ENCODE data around the gene KRTAP10-12.
"Not testable (repeated sequence)": the region's sequence is repeated elsewhere in the genome, so short reads cannot be mapped to it uniquely, and the experiment has no call there.

The KRTAP10-12 gene, protein sequence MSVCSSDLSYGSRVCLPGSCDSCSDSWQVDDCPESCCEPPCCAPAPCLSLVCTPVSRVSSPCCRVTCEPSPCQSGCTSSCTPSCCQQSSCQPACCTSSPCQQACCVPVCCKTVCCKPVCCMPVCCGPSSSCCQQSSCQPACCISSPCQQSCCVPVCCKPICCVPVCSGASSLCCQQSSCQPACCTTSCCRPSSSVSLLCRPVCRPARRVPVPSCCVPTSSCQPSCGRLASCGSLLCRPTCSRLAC

DNA sequence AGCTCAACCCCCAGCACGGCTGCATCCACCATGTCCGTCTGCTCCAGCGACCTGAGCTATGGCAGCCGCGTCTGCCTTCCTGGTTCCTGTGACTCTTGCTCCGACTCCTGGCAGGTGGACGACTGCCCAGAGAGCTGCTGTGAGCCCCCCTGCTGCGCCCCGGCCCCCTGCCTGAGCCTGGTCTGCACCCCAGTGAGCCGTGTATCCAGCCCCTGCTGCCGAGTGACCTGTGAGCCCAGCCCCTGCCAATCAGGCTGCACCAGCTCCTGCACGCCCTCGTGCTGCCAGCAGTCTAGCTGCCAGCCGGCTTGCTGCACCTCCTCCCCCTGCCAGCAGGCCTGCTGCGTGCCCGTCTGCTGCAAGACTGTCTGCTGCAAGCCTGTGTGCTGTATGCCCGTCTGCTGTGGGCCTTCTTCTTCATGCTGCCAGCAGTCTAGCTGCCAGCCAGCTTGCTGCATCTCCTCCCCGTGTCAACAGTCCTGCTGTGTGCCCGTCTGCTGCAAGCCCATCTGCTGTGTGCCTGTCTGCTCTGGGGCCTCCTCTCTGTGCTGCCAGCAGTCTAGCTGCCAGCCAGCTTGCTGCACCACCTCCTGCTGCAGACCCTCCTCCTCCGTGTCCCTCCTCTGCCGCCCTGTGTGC is at the start of gene KRTAP10-12:
Gene KRTAP10-12, plus strand, starts transcription at position 1 of the 639 bp plus-strand sequence. Its CDS starts 30 bp downstream, at position 31.
- DNase-seq (ENCODE audit: low spot score); FAIRE-seq: not testable (repeated sequence)

DNA sequence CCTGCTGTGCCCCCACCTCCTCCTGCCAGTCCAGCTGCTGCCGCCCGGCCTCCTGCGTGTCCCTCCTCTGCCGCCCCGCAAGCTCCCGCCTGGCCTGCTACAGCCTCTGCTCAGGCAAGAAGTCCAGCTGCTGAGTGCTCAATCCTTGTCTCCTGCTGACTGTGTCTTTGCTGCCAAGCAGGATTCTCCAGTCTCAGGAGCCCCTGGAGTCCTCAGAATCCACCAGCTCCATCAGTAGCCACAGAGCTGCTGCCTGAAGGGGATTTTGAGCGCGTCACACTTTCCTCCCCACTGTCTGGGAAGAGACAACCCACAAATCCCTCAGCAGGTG is 49.8 kb upstream of the KRTAP10-12 start:
- DNase-seq (ENCODE audit: low spot score): no peak
- FAIRE-seq: no peak

DNA sequence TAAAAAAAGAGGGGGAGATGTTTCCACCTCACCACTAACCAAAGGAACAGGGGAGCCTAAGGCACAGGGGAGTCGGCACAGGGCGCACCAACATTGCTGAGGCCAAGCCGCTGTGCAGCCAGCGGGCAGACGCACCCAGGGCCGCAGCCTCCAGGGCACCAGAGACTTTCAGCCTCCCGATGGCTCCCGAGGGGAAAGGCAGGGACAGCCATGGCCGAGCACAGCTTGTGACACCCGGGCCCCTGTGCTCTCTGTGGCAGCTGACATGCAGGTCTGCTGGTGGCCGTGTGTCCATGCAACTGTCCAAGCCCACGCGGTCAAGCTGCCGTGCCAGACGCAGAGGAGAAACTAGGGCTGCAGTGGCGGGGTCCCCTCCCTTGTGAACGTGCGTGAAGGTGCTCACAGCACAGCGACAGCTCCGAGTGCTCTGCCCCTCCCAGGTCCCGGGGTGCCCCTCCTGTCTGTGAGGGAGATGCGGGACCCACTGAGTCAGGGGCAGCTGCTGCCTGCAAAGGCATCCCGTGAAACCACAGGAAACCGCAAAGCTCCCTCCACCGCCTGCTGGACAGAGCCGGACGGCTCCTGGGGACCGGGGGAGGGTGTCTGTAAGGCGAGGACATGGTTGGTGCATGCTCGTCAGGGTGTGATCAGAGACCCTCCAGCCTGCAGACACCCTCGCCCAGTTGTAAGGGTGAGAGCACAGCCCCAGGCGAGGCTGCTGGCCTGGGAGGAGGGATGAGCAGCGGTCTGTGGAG is 48.2 kb upstream of the KRTAP10-12 start:
- FAIRE-seq (no peak), DNase-seq (ENCODE audit: low spot score) (no peak)

GRCh38 chr21:44649521-44650100 is 47.4 kb upstream of the KRTAP10-12 start:
- DNase-seq (ENCODE audit: low spot score): no peak
- no peak for FAIRE-seq

DNA sequence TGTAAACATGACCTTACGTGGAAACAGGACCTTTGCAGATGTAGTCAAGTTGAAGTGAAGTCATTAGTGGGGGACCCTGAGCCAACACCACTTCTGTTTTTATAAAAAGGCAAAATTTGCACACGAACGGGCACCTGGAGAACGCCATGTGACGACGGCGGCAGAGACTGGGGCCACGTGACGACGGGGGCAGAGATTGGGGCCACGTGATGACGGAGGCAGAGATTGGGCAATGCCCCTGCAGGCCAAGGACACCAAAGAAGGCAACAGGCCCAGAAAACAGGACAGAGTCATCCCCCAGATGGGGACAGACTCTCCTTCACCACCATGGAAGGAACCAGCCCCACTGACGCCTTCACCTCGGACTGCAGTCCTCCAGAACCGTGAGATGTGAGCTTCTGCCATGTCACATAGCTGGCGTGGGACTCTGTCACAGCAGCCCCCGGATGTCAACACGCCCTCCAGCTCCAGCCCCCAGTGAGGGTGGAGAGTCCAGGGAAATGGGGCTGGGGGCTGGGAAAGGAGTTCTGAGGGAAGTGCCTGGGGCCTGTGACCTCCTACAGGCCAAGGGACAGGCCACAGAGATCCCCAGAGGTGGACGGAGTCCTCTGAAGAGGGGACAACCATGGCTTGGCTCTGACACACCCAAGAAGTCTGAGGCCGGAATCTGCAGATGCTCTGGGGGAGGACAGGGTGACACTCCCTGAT is 46.6 kb upstream of the KRTAP10-12 start:
- FAIRE-seq: no peak
- no peak for DNase-seq (ENCODE audit: low spot score)

- DNase-seq (ENCODE audit: low spot score) (no peak), FAIRE-seq (no peak)
These were observed 45.8 kb upstream of the KRTAP10-12 start for GRCh38 chr21:44650973-44651675.

DNA sequence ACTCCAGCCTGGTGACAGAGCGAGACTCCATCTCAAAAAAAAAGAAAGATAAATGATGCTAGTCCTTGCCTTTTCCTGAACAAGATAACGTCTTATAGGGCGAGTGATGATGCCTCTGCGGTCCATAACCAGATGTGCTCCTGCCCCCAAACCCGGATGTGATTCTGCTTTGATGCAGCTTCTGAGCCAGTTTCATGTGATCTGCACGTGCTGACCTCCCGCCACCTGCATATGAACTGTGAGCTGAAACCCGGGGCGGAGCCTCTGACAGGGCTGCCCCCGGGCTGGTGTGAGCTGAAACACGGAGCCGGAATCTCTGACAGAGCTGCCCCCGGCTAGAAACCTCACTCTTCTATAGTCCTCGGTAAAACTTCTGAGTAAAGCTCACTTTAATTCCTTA is 43.8 kb upstream of the KRTAP10-12 start:
- DNase-seq (ENCODE audit: low spot score): no peak
- no peak for FAIRE-seq

DNA sequence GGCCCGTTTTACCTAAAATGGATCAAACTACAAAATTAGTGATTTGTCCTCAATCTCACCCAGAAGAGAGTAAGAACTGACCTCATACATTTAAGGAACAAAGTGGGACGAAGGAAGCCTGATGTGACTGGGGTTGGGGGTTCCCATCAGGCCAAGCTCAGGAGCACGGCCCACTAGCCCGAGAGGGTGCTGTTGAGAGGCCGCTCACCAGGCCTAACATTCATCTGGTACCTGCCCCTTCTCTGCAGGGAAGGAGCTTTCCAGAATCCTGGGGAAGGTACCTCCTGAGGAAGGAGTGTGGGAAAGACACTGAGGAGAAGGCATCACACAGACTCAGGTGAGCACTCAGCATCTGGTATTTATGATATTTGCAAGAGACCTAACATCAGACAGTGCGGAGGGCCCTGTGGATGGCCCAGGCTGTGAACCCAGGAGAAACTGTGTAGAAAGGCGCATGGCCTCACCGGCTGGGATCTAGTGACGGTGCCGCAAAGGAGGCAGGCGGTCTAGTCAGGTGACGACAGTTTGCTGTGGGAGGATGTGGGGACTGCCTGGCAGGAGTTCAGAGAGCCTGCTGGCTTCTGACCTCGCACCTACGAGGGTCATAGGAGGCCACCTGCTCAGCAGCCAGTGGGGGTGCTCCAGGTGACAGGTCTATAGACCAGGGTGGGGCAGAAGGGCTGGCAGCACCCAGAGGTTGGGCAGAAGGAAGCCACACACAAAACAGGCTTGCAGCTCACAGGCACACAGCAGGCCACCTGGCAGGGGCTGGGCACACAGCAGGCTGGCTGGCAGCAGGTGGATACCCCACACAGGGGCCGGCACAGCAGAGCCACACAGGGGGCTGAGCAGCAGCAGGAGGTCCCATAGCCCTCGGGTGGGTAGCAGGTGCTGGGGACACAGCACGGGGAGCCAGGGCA is 43.1 kb upstream of the KRTAP10-12 start:
- no peak for DNase-seq (ENCODE audit: low spot score)
- FAIRE-seq: no peak

DNA sequence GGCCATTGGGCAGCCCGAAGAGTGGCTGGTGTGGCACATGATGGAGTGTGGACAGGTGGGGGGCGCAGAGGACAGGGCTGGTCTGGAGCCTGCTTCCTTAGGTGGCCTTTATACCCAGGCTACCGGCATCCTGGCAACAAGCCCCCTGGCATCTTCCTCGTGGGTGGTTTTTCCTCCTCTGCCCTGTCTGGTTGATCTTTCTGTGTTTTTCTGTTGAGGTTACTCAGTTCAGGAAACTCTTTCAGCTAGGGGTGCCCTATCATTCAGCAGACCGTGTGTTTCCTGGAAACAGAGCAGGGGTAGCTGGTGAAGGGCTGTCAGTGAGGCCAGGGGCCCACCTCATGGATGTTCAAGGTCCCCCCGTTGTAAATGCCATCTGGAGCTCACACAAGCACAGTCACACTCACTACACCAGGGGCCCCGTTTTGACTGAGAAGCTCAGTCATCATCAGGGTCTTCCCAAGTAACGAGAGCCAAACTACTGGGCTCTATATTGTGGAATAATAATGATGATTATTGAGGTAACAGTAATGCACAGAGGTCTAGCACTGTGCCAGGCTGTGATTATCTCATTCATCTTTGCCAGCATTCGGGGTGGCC is 42.3 kb upstream of the KRTAP10-12 start, which contains the start of gene KRTAP12-4:
Gene KRTAP12-4, minus strand, starts transcription at position 84 of the 600 bp plus-strand sequence. Its CDS starts 45 bp downstream, at position 39.
- FAIRE-seq: no peak
- DNase-seq (ENCODE audit: low spot score): no peak

DNA sequence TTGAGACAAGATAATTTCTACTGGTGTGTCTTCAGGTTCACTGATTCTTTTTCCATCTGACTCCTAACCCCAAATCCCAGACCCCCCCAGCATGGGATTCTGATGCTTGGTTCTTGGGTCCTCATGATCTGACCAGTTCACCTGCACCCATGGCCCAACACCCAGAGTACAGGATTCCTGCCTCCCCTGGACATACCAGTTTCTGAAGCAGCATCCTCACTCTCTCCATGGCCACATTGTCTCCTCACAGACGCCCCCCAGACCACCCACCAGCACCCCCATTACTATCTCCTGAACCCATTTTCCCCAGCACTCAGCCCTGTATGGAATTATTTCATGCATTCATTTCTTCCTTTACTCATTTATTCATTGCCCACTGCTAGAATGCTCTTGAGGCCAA is 40.1 kb upstream of the KRTAP10-12 start:
- no peak for DNase-seq (ENCODE audit: low spot score)
- FAIRE-seq: no peak

DNA sequence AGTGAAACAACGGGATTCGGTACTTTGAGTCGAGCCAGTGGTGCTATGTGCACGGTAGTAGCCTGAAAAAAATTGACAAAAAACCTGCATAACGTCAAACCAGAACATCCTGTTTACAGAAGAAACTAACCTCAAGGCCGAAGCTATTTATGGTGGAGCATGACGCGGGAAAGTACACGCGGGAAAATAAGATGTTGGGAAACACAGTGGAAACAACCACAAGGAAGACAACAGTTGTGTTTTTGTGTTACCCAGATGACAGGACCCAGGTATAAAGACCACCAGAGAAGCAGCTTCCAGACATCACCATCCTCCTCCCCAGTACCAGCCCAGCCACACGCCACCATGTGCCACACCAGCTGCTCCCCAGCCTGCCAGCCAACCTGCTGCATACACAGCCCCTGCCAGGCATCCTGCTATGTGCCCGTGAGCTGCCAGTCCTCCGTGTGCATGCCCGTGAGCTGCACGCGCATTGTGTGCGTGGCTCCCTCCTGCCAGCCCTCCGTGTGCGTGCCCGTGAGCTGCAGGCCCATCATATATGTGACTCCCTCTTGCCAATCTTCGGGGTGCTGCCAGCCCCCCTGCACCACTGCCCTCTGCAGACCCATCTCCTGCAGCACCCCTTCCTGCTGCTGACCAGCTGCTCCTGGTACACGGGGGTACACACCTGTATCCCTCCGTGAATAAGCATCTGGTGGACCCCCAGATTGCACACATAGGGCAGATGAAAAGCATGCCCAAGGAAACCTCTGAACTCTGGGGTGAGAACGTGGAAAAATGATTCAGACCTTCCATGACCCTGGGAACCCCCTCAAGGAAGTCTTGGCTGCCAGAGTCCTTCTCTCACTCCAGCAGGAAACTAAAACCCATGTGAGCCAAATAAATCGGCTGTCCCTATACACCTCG is 39.1 kb upstream of the KRTAP10-12 start, which contains the start of gene KRTAP12-3:
Gene KRTAP12-3, plus strand, starts transcription at position 298 of the 906 bp plus-strand sequence. Its CDS starts 48 bp downstream, at position 346.
- FAIRE-seq (no peak), DNase-seq (ENCODE audit: low spot score) (no peak)

GRCh38 chr21:44658541-44658910 is 38.4 kb upstream of the KRTAP10-12 start:
- FAIRE-seq (no peak), DNase-seq (ENCODE audit: low spot score) (no peak)

DNA sequence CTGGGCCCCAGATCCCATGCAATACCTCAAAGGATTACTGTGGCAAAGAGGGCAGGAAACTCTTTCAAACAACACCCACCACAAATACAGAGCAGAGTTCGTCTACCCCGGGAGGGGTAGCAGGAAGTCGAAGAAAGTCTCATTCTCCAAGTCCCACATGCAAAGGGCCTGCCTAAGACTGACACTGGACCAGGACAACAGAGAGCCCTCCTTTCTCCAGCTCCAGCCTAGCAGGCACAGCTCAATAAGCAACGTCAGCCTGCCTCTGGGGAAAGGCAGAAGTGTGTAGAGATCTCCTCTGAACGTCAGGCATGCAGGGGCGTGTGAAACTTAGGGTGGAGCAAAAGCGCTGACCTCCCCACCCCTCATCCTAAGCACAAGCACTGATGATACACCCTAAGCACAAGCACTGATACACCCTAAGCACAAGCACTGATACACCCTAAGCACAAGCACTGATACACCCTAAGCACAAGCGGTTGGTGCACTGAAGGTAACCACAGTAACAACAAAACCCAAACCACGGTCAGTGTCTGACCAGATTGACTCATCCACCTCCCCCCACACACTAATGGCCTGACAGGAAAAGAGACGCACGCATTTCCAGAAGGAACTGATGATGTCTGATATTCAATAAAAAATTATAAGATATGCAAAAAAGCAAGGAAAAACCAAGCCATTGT is 37.9 kb upstream of the KRTAP10-12 start:
- no peak for DNase-seq (ENCODE audit: low spot score)
- no peak for FAIRE-seq

GRCh38 chr21:44661567-44661966 is 35.4 kb upstream of the KRTAP10-12 start:
- not testable (repeated sequence) for FAIRE-seq; DNase-seq (ENCODE audit: low spot score)

DNA sequence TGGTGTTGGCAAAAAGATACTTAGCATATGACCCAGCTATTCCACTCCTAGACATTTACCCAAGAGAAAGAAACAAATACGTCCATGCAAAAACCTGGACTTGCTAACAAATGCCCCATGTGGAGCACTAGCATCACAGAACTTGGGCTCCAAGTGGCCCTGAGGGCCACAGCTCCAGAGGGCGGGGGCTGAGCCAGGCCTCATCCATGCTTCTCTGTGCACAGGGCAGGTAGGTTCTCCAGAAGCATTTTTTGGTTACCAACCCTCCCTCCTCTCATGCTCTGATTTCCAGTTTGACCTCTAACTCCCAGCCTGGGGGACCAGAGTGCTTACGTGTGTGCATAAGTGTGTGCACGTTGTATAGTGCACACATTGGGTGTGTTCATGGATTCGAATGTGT is 32.3 kb upstream of the KRTAP10-12 start:
- FAIRE-seq: no peak
- DNase-seq (ENCODE audit: low spot score): no peak

GRCh38 chr21:44666401-44667320 is 30.3 kb upstream of the KRTAP10-12 start, which contains the start of gene KRTAP12-2:
TSS of gene KRTAP12-2 (minus strand) at chr21:44666927. CDS start at chr21:44666886, 41 bp downstream.
- no peak for DNase-seq (ENCODE audit: low spot score)
- FAIRE-seq: no peak

Data from RCC 7860 (cell line).